PC-3 (cell line): ENCODE measurements around the gene BCL2L15. TPM values are rescaled to one million over a fixed set of nuclear protein-coding genes. Genes with fewer than 3 reads are reported as not detected.

Experiments
- ATAC-seq: fragments of 200-7000 bp; cut with Tn5 transposase; 2 replicates; pipeline ENCODE4 v1.9.1; 2020; ENCODE audit warnings: mild to moderate bottlenecking, moderate library complexity
- BruUV-seq: library from RNA; stranded (reverse); fragments of 400-500 nt; replicated peaks from 2 replicates; lab custom pipeline; 2021; lab: Mats Ljungman, UMichigan
- CTCF ChIA-PET: fragments of 300-600 bp; sonication (Branson Sonifier 250); formaldehyde crosslinking; loops from one replicate; lab custom pipeline; 2022; ENCODE audit warnings: antibody characterized with exemption; lab: Charles Lee
- POLR2A ChIA-PET: fragments of 300-600 bp; sonication (Branson Sonifier 250); formaldehyde crosslinking; loops from one replicate; lab custom pipeline; 2022; ENCODE audit warnings: antibody characterized with exemption; ENCODE audit not compliant: unreplicated experiment; lab: Charles Lee
- DNase-seq: peaks from one replicate; pipeline ENCODE4 v3.0.0-alpha.2; 2015
- H2AFZ ChIP-seq: fragments of 300-600 bp; sonication (generic); 2 replicates; pipeline ENCODE4 v1.6.0; 2016; ENCODE audit warnings: antibody characterized with exemption, low read length
- H3F3A ChIP-seq: fragments of 300-600 bp; sonication (generic); one replicate; pipeline ENCODE4 v1.6.0; 2017; ENCODE audit warnings: antibody characterized with exemption, low read length, control low read depth, mild to moderate bottlenecking; ENCODE audit not compliant: unreplicated experiment
- H3K27ac ChIP-seq: fragments of 300-600 bp; sonication (generic); 2 replicates; pipeline ENCODE4 v1.5.1; 2016; ENCODE audit warnings: mild to moderate bottlenecking, low read length
- H3K27me3 ChIP-seq: fragments of 300-600 bp; sonication (generic); 2 replicates; pipeline ENCODE4 v1.6.1; 2016; ENCODE audit warnings: low read length, mixed read lengths
- H3K36me3 ChIP-seq: fragments of 300-600 bp; sonication (generic); 2 replicates; pipeline ENCODE4 v1.6.1; 2016; ENCODE audit warnings: low read depth, mixed run types, low read length, mixed read lengths
- H3K4me1 ChIP-seq: fragments of 300-600 bp; sonication (generic); 2 replicates; pipeline ENCODE4 v1.5.1; 2016; ENCODE audit warnings: low read length; ENCODE audit not compliant: insufficient read depth
- H3K4me2 ChIP-seq: fragments of 300-600 bp; sonication (generic); 2 replicates; pipeline ENCODE4 v1.6.0; 2016; ENCODE audit warnings: low read length
- H3K4me3 ChIP-seq: fragments of 300-600 bp; sonication (generic); 2 replicates; pipeline ENCODE4 v1.5.1; 2016; ENCODE audit warnings: mild to moderate bottlenecking, low read length, mixed read lengths
- H3K79me2 ChIP-seq: fragments of 300-600 bp; sonication (generic); 2 replicates; pipeline ENCODE4 v1.6.1; 2017; ENCODE audit warnings: low read length, mixed read lengths
- H3K9ac ChIP-seq: fragments of 300-600 bp; sonication (generic); 2 replicates; pipeline ENCODE4 v1.6.0; 2016; ENCODE audit warnings: mild to moderate bottlenecking, low read length
- H3K9me2 ChIP-seq: fragments of 300-600 bp; sonication (generic); replicated peaks from 2 replicates; pipeline ENCODE4 v1.6.1; 2016; ENCODE audit warnings: mixed run types, low read length, mixed read lengths
- H3K9me3 ChIP-seq: fragments of 300-600 bp; sonication (generic); 2 replicates; pipeline ENCODE4 v1.6.1; 2016; ENCODE audit warnings: low read length, mixed read lengths
- H4K20me1 ChIP-seq: fragments of 300-600 bp; sonication (generic); 2 replicates; pipeline ENCODE4 v1.6.1; 2016; ENCODE audit warnings: low read length, mixed read lengths
- CTCF ChIP-seq: fragments of 300-600 bp; sonication (generic); conservative IDR thresholded peaks from 2 replicates; pipeline ENCODE4 v1.5.1; 2017; ENCODE audit warnings: antibody characterized with exemption, low read depth, mild to moderate bottlenecking, low read length
- EZH2 ChIP-seq: fragments of 300-600 bp; sonication (generic); IDR thresholded peaks from one replicate; pipeline ENCODE4 v1.6.1; 2017; ENCODE audit warnings: antibody characterized with exemption, mild to moderate bottlenecking, low read length; ENCODE audit not compliant: unreplicated experiment
- EZH2phosphoT487 ChIP-seq: fragments of 300-600 bp; sonication (generic); IDR thresholded peaks from 2 replicates; pipeline ENCODE4 v1.6.1; 2018; ENCODE audit warnings: mild to moderate bottlenecking, antibody characterized with exemption, low read length, borderline replicate concordance
- intact Hi-C: fragments of 100-400 bp; cut with micrococcal nuclease; formaldehyde crosslinking; loops from 2 replicates; pipeline ENCODE4 v1.9.0; 2023
- total RNA-seq: library from RNA; depleted of rRNA; stranded (reverse); fragments of >200 nt; gene quantifications from 2 replicates; pipeline ENCODE4 v1.2.3, GENCODE V29; 2014

Gene BCL2L15
- total RNA-seq, 1 experiment from 2014 or later, result 0.29 TPM

GRCh38 chr1:113874012-113874879 is 13.1 kb downstream of the BCL2L15 start:
- Histone ChIP-seq H3K9ac (no peak overlapping the region), H3K4me2 (no peak overlapping the region), H3K27me3 (no peaks in the 10 kb centered on the region), H2AFZ (no peak overlapping the region), H3K36me3 (no peaks in the 10 kb centered on the region), H3F3A (no peaks in the 10 kb centered on the region), H3K9me3 (no peaks in the 10 kb centered on the region), H3K27ac (peak overlapping the region; percentile 4; the same call in 1 of the 2 replicates), H3K9me2 (no peaks in the 10 kb centered on the region), H4K20me1 (no peaks in the 10 kb centered on the region), H3K4me1 (peaks cover 20% of the 10 kb centered on the region), H3K79me2 (no peaks in the 10 kb centered on the region), H3K4me3 (no peak overlapping the region)
- ATAC-seq (peak; percentile 81), DNase-seq (peak; percentile 61)
- BruUV-seq, result no TSS peak
- ChIA-PET POLR2A (no interaction called here), CTCF (no interaction called here)
- TF ChIP-seq CTCF (peak; percentile 66), EZH2 (no peak)
- intact Hi-C loops, result no loop called here

GRCh38 chr1:113872219-113872935 is 15.0 kb downstream of the BCL2L15 start:
- intact Hi-C loops, result no loop called here
- no peak overlapping the region for H3K9ac ChIP-seq
- CTCF ChIA-PET, result no interaction called here
- ATAC-seq, result no peak
- no peaks in the 10 kb centered on the region for H3K36me3 ChIP-seq
- no peaks in the 10 kb centered on the region for H4K20me1 ChIP-seq
- H3K9me2 ChIP-seq, result no peaks in the 10 kb centered on the region
- no peak overlapping the region for H3K27ac ChIP-seq
- no peaks in the 10 kb centered on the region for H3K27me3 ChIP-seq
- peaks cover 33% of the 10 kb centered on the region for H3K4me1 ChIP-seq
- TF ChIP-seq EZH2, result no peak
- no peak for TF ChIP-seq CTCF
- no peak overlapping the region for H3K4me2 ChIP-seq
- POLR2A ChIA-PET, result no interaction called here
- H3F3A ChIP-seq, result no peaks in the 10 kb centered on the region
- H2AFZ ChIP-seq, result no peak overlapping the region
- no peaks in the 10 kb centered on the region for H3K79me2 ChIP-seq
- BruUV-seq, result no TSS peak
- DNase-seq, result no peak
- H3K4me3 ChIP-seq, result no peak overlapping the region
- H3K9me3 ChIP-seq, result no peaks in the 10 kb centered on the region

DNA sequence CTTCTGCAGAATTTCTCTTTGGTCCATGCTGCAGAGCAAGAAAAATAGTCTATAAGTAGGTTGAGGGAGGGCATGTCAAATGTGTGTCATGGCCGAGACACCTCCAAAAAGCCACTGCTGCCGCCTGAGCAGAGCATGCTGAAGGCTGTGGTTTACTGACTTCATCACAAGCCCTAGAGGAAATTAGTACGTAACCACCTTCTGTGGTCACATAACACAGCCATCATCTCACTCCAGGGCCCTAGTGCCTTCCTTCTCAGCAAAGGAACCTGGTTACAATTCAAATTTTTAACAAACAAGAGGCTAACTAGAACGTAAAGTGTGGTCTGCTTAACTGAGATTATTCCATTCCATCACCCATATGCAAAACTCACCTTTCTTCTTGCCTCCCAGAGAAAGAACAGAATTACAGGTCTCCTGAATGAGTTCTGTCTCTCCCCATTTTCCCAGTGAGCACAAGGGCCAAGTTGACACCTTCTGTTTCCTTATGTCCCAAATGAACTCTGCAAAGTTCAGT is 15.7 kb downstream of the BCL2L15 start, which contains the start of gene PTPN22:
Gene PTPN22 (minus strand): TSS at position 116 of the 517 bp plus-strand sequence.
- Histone ChIP-seq H2AFZ (peak within 1 kb of the TSS; percentile 62), H3K79me2 (no peaks in the 10 kb centered on the region), H3K9me2 (no peaks in the 10 kb centered on the region), H3K4me1 (peaks cover 33% of the 10 kb centered on the region), H3K4me2 (no peak within 1 kb of the TSS), H4K20me1 (no peaks in the 10 kb centered on the region), H3K27me3 (no peaks in the 10 kb centered on the region), H3K4me3 (no peak within 1 kb of the TSS), H3F3A (no peaks in the 10 kb centered on the region), H3K9ac (no peak within 1 kb of the TSS), H3K27ac (no peak within 1 kb of the TSS), H3K9me3 (no peaks in the 10 kb centered on the region), H3K36me3 (no peaks in the 10 kb centered on the region)
- BruUV-seq, result no TSS peak
- POLR2A ChIA-PET, result no interaction called here
- ATAC-seq (peak; percentile 29; the same call in 1 of the 2 replicates), DNase-seq (peak; percentile 57)
- intact Hi-C loops, result no loop called here
- TF ChIP-seq EZH2phosphoT487, result no peak
- TF ChIP-seq CTCF, result no peak
- TF ChIP-seq EZH2, result no peak
- CTCF ChIA-PET, result no interaction called here
